Adipose tissue (tissue), 3 donors: Measurements from ENCODE around the gene DCP1B. TPM values are rescaled to one million over a fixed set of nuclear protein-coding genes. Genes with fewer than 3 reads are reported as not detected.
"Not testable (repeated sequence)": the region's sequence is repeated elsewhere in the genome, so short reads cannot be mapped to it uniquely, and the experiment has no call there.

Experiments used
- H3K27ac ChIP-seq: one replicate; pipeline ENCODE4 v1.5.1; 2013; ENCODE audit warnings: low read depth, low read length
- WGBS, 3 donors: extraction: QIAGEN DNeasy Blood & Tissue Kit; methylation state at CpG; one replicate each; pipeline ENCODE4 v1.1.7; 2013; 5-methylcytosine and 5-hydroxymethylcytosine counted together
- polyA plus RNA-seq, 3 donors: library from polyadenylated mRNA; stranded (reverse); fragments of 200-250 nt; gene quantifications; one replicate each; pipeline ENCODE4 v1.2.3, GENCODE V29; 2013
- donor health status: healthy with polysubstance abuse.
- donor health status: Bipolar disorder and iron deficiency.
- donor health status: healthy.

Gene DCP1B
- polyA plus RNA-seq, 3 donors: 4.9 to 8.0 (median 5.8) TPM

GRCh38 chr12:1945502-1945901 lies 58.8 kb downstream of the DCP1B start:
- not testable (repeated sequence) for H3K27ac ChIP-seq

DNA sequence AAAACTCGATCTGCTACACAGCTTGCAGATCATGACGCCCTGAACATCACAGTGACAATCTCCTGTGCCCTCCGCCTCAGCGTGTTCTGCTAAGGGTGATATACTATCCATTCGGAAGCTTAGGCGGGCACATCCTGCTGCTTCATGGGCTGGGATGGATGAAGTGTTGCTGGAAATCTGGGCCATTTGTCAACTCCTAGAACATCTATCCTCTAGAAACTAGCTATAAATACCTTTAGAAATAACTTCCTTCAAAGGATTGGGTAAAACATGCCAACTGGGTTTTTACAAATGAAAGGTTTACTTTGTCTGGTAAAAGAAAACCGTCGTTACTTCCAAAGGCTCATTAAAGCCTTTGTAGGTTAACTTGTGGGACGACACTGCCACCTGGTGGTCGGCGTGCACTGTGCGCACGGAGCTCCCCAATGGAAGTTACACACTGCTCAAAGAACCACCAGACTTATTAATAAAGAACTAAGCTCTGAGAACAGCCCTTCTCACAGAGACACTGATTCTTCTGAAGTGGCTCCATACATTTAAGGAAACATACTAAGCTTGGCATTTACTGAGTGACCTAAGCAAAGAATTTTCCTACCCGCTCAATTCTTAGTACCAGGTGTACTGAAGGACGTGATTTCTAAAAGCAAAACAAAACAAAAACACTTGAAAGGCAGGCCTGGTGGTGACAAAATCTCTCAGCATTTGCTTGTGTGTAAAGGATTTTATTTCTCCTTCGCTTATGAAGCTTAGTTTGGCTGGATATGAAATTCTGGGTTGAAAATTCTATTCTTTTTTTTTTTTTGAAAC lies 64.3 kb downstream of the DCP1B start:
- 33 to 38% (median 34%) methylated on average over 16 of the region's 16 CpGs for WGBS, 3 donors
- H3K27ac ChIP-seq: no peak overlapping the region

More at GRCh38 chr12:1945502-1945901, 58.8 kb downstream of the DCP1B start:
- 85 to 98% (median 97%) methylated on average over 5 of the region's 5 CpGs for WGBS, 3 donors

DNA sequence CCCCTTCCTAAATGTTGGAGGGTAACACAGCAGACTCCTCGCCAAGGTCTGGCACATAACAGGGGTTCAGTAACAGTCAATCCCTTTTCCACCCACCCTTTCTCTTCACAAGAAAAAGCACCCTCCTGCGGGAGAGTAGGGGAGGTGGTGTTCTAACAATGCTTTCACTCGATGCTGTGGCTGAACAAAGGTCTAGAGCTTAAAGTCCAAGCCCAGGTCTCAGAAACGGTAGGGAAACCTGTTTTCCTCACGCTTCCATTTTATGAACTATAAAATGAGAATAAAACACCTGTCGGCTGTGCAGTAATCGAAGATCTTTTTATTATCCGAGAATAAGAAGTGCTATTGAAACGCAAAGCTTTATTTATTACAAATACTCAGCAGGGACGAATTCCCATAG lies 64.9 kb downstream of the DCP1B start:
- H3K27ac ChIP-seq: no peak overlapping the region
- 68 to 73% (median 70%) methylated on average over 10 of the region's 10 CpGs for WGBS, 3 donors

GRCh38 chr12:1937481-1938224 lies 66.6 kb downstream of the DCP1B start:
- no peak overlapping the region for H3K27ac ChIP-seq
- 86 to 91% (median 90%) methylated on average over 12 of the region's 12 CpGs for WGBS, 3 donors

DNA sequence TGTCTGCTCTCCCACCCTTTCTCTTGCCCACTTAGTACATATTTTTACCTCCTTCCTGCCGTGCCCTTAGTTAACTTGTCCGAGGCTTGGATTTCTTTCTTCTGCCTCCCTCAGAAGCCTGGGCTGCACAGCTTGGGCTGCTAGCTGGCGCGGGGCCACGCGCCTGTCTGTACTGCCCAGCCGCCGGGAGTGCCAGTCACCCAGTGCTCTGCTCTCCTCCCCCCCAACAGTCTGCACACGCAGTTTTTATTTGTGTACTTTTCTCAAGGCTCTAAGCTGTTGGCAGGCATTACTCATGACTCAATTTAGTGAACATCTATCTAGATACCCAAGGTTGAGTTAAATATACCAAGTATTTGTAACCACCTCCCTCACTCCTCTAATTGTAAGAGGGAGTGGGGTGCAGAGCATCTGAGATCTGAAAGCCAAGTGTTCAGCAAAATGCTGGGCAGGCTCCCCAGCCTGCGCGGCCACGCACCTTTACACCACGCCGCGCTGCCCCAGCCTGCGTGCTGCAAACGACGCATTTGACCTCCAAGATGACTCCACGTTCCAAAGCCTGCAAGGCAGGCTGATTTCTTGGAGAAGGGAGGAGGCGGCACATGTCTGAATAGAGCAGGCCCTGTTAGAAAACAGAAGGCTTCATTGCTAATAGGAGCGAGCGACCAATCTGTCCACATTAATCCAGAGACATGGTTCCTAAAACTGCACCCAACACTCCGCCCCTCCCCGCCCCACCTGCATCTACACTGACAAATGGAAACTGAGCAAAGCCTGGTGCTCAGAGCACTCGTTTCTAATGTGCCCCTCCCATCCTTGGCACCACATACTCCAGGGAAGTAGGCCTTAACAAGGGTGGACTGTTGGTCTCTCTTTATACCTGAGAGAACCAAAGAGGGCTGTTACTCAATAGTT lies 67.6 kb downstream of the DCP1B start:
- 57 to 77% (median 67%) methylated on average over 25 of the region's 25 CpGs for WGBS, 3 donors
- no peak overlapping the region for H3K27ac ChIP-seq

- WGBS, 3 donors: 44 to 80% (median 80%) methylated on average over 21 of the region's 21 CpGs
- no peak overlapping the region for H3K27ac ChIP-seq
Measured at GRCh38 chr12:1935700-1936378, 68.4 kb downstream of the DCP1B start.

- H3K27ac ChIP-seq: no peak overlapping the region
- WGBS, 3 donors: 63 to 87% (median 83%) methylated on average over 10 of the region's 10 CpGs
Measured at GRCh38 chr12:1935242-1935641, 69.0 kb downstream of the DCP1B start.

DNA sequence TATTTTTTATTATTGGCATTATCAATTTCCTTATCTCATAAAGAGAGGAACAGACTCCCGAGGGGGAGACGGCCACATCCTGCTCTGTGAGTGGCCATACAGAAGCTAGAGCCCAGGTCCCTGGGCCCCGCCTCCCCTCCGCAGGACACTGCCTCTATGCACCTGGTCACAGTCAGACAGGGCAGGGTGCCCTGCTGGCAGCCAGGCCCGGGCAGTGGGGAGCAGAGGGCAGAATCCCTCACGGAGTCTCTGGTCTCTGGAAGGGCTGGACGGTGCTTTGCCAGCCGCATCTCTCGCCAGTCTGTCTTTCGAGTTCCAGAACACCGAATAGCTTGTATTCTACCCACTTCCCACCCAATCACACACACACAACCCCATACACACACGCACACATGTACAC lies 69.4 kb downstream of the DCP1B start:
- 76 to 82% (median 81%) methylated on average over 12 of the region's 12 CpGs for whole genome bisulfite sequencing, 3 donors
- no peak overlapping the region for H3K27ac ChIP-seq

DNA sequence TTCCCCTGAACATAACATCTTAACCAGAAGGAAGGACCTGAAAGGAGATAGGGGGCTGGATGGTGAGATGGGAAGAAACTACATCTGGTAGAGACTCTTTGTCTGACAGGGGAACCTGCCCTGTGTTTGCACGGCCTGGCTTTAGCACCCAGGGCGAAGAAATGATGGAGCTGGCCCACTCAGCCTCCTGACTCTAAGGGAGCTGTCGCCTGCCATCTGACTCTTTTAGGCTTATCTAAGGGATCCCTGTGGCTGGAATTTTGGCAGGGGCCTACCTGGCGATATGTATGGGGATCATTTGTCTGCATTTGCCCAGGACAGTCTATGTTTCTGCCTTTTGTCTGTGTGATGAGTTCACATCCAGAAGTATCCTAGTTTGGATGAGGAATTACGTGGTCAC lies 70.2 kb downstream of the DCP1B start:
- 82 to 94% (median 89%) methylated on average over 5 of the region's 5 CpGs for WGBS, 3 donors
- no peak overlapping the region for H3K27ac ChIP-seq

DNA sequence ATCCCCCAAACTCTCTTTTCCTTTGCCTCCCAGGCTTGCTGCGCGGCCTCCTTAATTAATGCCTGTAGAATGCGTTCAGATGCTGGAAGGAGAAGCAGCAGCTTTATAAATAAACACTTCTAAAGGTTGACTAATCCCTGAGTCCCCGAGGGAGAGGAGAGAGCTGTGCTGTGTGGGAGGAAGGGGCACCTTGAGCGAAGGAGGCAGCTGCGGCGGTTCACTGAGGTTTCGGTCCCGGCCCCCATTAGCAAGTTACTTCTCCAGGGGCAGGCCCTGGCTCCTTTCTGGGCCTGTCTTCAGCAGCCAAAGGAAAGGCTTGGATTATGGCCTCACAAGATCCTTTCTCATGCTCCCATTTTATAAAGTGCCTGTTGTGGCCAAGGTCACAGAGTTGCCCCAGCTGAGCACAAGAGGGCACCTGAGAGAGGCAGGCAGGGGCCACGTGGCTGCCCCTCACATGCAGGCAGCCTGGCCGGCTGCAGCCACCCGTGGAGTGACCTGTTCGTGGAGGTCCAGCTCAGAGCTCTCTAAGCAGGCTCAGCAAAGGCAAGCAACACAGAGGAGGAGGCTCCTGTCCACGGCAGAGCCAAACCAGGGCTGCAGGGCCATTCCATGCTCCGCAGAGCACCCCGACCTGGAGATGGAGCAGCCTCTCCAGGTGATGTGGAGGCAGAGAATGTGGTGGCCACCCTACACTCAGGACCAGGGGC lies 70.8 kb downstream of the DCP1B start:
- no peak overlapping the region for H3K27ac ChIP-seq
- WGBS, 3 donors: 76 to 83% (median 80%) methylated on average over 16 of the region's 16 CpGs

GRCh38 chr12:1932264-1932777 lies 71.9 kb downstream of the DCP1B start:
- WGBS, 3 donors: 27 to 53% (median 29%) methylated on average over 16 of the region's 16 CpGs

GRCh38 chr12:1931642-1932041 lies 72.6 kb downstream of the DCP1B start:
- 85 to 90% (median 88%) methylated on average over 9 of the region's 9 CpGs for WGBS, 3 donors
- no peak overlapping the region for H3K27ac ChIP-seq

More at GRCh38 chr12:1932264-1932777, 71.9 kb downstream of the DCP1B start:
- no peak overlapping the region for H3K27ac ChIP-seq

GRCh38 chr12:1930803-1931597 lies 73.3 kb downstream of the DCP1B start:
- WGBS, 3 donors: 82 to 88% (median 86%) methylated on average over 27 of the region's 27 CpGs
- H3K27ac ChIP-seq: no peak overlapping the region

DNA sequence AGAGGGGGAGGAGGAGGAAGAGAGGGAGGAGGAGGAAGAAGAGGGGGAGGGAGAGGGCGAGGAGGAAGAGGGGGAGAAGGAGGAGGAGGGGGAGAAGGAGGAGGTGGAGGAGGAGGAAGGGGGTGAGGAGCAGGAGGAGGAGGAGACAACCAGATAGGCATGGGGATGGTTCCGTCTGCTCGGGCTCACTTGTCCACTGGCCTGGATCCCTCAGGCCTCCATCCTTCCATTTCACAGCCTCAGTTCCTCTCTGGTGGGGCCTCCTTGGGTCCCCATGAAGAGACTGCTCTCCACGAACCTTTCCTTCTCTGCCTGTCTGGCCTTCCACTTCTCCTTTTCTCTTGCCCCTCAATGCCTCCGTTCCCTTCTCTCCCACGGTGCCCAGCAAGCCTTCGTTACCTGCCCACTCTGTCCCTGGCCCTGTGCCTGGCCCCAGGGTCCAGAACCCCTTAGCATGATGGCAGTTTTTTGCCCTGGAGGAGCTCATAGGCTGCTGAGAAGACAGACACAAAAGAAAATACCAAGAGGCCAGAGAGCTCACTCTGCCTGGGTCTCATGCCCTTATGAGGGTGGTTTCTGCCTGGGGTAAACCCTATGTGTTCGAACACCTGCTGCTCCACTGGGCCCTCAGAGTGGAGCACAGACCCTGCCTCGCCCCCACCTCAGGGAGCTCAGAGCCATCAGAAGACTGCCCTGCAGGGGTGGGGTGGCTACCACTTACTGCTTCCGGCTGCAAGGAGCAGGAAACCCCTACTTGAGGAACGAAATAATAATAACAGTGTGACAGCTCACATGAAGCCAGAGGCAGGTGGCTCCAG lies 74.1 kb downstream of the DCP1B start:
- H3K27ac ChIP-seq: no peak overlapping the region
- WGBS, 3 donors: 51 to 78% (median 73%) methylated on average over 8 to 11 of the region's 11 CpGs

DNA sequence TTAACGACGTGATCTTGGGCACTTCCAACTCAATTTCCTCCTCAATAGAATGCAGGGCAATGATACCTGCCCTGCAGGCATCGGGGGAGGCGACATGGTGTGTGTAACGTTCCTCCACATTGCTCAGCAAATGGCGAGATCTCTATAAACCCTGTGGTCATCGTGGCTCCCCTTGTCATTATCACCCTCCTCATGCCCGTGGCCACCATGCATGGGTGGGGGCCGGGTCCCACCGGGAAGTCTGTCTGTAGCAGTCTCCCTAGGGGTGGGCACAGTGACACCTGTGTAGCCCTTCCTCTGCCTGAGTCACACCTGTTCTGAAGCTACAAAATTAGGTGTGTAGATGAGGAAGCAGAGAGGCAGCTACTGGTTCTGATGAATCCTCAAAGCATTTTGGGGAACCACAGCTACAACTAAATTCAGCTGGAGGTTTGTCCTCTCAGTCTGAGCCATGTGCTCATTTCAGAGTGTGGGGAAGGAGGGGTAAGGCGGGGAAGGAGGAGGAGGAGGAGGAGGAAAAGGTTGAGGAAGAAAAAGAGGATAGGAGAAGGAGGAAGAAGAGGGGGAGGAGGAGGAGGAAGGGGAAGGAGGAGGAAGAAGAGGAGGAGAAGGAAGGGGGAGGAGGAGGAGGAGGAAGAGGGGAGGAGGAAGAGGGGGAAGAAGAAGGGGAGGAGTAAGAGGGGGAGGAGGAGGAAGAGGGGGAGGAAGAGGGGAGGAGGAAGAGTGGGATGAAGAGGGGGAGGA lies 74.8 kb downstream of the DCP1B start:
- WGBS, 3 donors: 85 to 87% (median 86%) methylated on average over 11 of the region's 11 CpGs
- no peak overlapping the region for H3K27ac ChIP-seq
